Measurements from ENCODE around the gene BCAS1.

BCAS1 gene, protein sequence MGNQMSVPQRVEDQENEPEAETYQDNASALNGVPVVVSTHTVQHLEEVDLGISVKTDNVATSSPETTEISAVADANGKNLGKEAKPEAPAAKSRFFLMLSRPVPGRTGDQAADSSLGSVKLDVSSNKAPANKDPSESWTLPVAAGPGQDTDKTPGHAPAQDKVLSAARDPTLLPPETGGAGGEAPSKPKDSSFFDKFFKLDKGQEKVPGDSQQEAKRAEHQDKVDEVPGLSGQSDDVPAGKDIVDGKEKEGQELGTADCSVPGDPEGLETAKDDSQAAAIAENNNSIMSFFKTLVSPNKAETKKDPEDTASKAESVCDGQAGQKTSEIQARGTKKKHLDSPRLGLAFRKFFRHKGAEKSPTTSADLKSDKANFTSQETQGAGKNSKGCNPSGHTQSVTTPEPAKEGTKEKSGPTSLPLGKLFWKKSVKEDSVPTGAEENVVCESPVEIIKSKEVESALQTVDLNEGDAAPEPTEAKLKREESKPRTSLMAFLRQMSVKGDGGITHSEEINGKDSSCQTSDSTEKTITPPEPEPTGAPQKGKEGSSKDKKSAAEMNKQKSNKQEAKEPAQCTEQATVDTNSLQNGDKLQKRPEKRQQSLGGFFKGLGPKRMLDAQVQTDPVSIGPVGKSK

GRCh38 chr20:54070187-54070987, at the start of gene BCAS1:
BCAS1 (minus strand) TSS chr20:54070594; CDS start chr20:54058718, 11,876 bp downstream.
- in situ Hi-C loops (cut with HindIII; ENCODE audit: low pct_ligation_motif_present, low pct_unique_long_range_greater_than_20kb, low sequenced_read_pairs), result no loop called here
- DNase-seq, result no peak

DNA sequence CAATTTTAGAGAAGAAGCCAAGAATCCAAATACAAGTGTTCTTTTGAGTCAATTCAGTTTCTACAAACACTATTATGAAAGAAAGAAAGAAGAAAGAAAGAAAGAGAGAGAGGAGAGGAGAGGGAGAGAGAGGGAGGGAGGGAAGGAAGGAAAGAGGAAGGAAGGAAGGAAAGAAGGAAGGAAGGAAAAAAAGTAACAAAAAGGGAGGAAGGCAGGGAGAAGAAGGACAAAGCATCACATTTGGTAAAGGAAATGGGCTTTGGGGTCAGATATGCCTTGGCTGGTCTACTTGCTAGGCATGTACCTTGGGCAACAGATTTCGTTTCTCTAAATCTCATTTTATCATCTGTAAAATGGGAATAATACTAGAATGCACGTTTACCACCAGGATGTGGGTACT, 49.4 kb upstream of the BCAS1 start:
- no peak for DNase-seq
- in situ Hi-C loops (cut with HindIII; ENCODE audit: low pct_ligation_motif_present, low pct_unique_long_range_greater_than_20kb, low sequenced_read_pairs), result no loop called here

GRCh38 chr20:54118220-54119001, 48.0 kb upstream of the BCAS1 start:
- in situ Hi-C loops (cut with HindIII; ENCODE audit: low pct_ligation_motif_present, low pct_unique_long_range_greater_than_20kb, low sequenced_read_pairs), result no loop called here
- DNase-seq, result no peak

DNA sequence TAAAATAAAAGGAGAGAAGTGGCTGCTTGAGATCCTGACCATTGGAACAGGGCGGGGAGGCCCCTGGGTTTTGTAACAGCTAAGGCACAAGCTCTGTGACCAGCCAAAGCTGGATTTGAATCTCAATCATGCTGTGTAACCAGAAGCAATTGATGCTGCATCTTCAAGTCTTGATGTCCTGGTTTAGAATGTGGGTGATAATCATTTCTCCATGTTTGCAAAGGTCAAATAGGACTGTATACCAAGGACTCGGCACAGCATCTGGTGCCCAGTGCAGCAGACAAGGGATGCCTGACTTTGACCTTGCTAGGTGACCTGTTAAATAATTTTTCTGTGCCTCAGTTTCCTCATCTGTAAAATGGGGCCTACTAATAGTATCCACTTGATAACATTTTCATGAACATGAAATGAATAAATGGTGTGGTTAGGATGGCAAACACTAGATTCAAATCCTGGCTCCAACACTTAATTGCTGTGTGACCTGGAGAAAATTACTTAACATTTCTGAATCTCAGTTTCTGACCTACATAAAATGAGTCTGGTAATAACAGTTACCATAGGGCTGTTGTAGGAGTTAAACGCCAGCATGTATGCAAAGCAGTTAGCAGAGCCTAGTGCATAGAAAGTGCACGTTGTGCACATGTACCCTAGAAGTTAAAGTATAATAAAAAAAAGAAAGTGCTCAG, 46.3 kb upstream of the BCAS1 start:
- in situ Hi-C loops (cut with HindIII; ENCODE audit: low pct_ligation_motif_present, low pct_unique_long_range_greater_than_20kb, low sequenced_read_pairs), result no loop called here

GRCh38 chr20:54115172-54115854, 44.9 kb upstream of the BCAS1 start:
- in situ Hi-C loops (cut with HindIII; ENCODE audit: low pct_ligation_motif_present, low pct_unique_long_range_greater_than_20kb, low sequenced_read_pairs), result no loop called here
- no peak for DNase-seq

More for the DNA sequence above, 46.3 kb upstream of the BCAS1 start:
- DNase-seq, result no peak

GRCh38 chr20:54114109-54114508, 43.7 kb upstream of the BCAS1 start:
- in situ Hi-C loops (cut with HindIII; ENCODE audit: low pct_ligation_motif_present, low pct_unique_long_range_greater_than_20kb, low sequenced_read_pairs), result no loop called here
- no peak for DNase-seq

DNA sequence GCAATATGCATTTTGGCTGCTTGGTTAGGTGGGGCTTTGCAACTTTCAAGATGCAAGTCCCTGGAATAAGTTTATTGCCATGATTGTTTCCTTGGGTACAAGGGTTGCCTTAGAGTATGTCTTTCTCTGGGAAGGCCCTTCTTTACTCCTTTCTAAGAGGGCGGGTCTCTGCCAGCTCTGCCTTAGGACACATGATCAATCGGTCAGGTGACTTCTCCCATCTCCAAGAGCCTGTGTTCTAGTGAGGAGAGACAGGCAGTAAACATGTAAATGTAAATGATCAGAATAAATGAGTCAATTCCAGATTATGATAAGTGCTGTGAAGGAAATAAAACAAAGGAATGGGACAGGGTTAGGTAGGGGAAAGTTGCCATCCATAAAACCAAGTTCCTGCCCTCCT, 43.2 kb upstream of the BCAS1 start:
- in situ Hi-C loops (cut with HindIII; ENCODE audit: low pct_ligation_motif_present, low pct_unique_long_range_greater_than_20kb, low sequenced_read_pairs), result no loop called here
- no peak for DNase-seq

DNA sequence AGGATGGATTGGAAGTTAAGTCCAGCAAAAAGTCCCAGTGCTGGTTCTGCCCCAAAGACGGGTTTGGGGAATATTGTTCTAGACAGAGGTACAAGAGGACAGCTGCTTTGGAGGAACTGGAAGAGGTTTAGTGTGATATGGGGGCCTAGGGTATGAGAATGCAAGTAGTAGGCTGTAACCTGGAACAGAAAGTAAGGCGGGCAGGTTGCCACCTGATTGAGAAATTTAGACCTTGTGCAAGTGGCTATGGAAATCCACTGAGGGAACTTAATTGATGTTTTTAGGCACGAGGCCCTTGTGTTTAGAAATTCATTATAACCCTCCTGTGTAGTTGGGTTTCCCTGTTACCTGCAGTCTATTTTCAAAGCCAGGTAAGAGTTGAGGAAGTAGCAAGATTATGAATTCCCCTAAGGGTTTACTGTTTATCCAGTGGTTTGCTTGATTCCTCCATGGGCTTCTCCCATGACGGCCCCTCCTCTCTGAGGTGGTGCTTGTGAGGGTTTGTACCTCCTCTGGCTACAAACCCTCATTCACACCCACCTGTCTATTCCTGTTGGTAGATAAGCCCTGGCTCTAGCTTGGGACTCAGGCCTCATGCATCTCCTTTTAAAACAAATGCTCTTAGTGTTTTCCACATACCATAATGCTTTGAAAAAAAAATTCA, 42.0 kb upstream of the BCAS1 start:
- in situ Hi-C loops (cut with HindIII; ENCODE audit: low pct_ligation_motif_present, low pct_unique_long_range_greater_than_20kb, low sequenced_read_pairs), result no loop called here
- DNase-seq, result no peak

DNA sequence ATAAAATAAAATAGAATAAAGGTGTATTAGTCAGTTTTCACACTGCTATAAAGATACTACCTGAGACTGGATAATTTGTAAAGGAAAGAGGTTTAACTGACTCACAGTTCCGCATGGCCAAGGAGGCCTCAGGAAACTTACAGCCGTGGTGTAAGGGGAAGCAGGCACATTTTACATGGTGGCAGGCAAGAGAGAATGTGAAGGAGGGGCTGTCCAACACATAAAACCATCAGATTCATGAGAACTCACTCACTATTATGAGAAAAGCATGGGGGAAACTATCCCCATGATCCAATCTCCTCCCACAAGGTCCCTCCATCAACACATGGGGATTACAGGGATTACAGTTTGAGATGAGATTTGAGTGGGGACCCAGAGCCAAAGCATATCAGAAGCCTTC, 41.1 kb upstream of the BCAS1 start:
- no peak for DNase-seq
- in situ Hi-C loops (cut with HindIII; ENCODE audit: low pct_ligation_motif_present, low pct_unique_long_range_greater_than_20kb, low sequenced_read_pairs), result no loop called here

DNA sequence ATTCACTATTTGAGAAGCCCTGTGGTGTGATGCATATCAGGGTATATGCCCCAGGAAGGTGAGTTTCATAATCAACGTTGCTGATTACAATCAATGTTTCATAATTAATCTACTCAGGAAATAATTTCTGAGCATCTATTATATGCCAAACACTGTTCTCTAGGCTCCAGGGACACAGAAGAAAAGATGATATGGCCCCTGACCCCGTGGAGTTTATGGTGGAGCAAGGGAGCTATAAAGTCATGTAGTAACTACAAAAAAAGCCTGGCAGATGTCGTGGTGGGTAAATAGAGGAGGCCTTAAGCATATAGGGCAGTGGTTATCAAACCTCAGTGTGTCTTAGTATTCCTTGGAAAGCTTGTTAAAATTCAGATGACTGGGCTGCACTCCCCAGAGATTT, 40.1 kb upstream of the BCAS1 start:
- DNase-seq, result no peak
- in situ Hi-C loops (cut with HindIII; ENCODE audit: low pct_ligation_motif_present, low pct_unique_long_range_greater_than_20kb, low sequenced_read_pairs), result no loop called here

DNA sequence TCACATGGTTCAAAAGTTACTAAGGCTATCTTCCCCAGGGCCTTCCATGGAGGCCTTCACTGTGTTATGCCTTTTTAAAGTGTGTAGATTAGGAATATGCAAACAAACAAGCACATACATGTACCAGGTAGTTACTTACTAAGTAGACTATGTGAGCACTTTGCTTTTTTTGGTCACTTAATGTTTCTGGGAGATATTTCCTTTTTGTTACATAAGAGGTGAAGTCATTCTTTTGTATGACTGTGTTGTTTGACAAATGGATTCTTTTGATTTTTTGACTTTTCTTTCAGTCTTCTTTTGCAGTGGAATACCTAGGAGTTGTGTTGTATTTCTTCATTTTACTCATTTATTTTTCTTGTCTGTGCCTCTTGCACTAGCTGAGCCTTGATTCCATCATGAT, 39.6 kb upstream of the BCAS1 start:
- no peak for DNase-seq
- in situ Hi-C loops (cut with HindIII; ENCODE audit: low pct_ligation_motif_present, low pct_unique_long_range_greater_than_20kb, low sequenced_read_pairs), result no loop called here

DNA sequence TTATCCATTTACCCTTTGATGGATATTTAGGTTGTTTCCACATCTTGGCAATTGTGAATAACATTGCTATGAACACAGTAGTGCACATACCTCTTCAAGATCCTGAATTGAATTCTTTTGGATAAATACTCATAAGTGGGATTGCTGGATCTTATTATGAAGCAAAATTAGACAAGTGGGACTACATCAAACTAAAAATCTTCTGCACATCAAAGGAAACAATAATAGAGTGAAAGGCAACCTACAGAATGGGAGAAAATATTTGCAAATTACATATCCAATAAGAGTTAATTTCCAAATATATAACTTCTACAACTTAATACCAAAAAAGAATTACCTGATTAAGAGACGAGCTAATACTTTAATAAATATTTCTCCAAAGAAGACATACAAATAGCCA, 38.4 kb upstream of the BCAS1 start:
- in situ Hi-C loops (cut with HindIII; ENCODE audit: low pct_ligation_motif_present, low pct_unique_long_range_greater_than_20kb, low sequenced_read_pairs), result no loop called here
- DNase-seq, result no peak

DNA sequence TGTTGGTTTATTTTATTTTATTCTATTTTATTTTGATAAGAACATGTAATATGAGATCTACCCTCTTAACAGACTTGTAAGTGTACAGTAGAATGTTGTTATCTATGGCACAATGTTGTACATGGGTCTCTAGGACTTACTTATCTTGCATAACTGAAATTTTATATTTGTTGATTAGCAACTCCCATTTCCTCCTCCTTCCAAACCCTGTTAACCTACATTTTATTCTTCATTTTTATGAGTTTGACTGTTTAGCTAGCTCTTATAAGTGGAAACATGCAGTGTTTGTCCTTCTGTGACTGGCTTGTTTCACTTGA, 37.9 kb upstream of the BCAS1 start:
- no peak for DNase-seq
- in situ Hi-C loops (cut with HindIII; ENCODE audit: low pct_ligation_motif_present, low pct_unique_long_range_greater_than_20kb, low sequenced_read_pairs), result no loop called here

GRCh38 chr20:54107600-54108325, 37.4 kb upstream of the BCAS1 start:
- DNase-seq, result no peak
- in situ Hi-C loops (cut with HindIII; ENCODE audit: low pct_ligation_motif_present, low pct_unique_long_range_greater_than_20kb, low sequenced_read_pairs), result no loop called here

- in situ Hi-C loops (cut with HindIII; ENCODE audit: low pct_ligation_motif_present, low pct_unique_long_range_greater_than_20kb, low sequenced_read_pairs), result no loop called here
- DNase-seq, result no peak
These were observed 36.8 kb upstream of the BCAS1 start for GRCh38 chr20:54107181-54107580.

- in situ Hi-C loops (cut with HindIII; ENCODE audit: low pct_ligation_motif_present, low pct_unique_long_range_greater_than_20kb, low sequenced_read_pairs), result no loop called here
- no peak for DNase-seq
These were observed 35.8 kb upstream of the BCAS1 start for GRCh38 chr20:54106162-54106561.

- no peak for DNase-seq
- in situ Hi-C loops (cut with HindIII; ENCODE audit: low pct_ligation_motif_present, low pct_unique_long_range_greater_than_20kb, low sequenced_read_pairs), result no loop called here
These were observed 35.3 kb upstream of the BCAS1 start for GRCh38 chr20:54105653-54106052.

Data from ACHN (cell line).